Body of pancreas (tissue), 4 donors: Measurements from ENCODE around the gene UBTD1. TPM values are rescaled to one million over a fixed set of nuclear protein-coding genes. Genes with fewer than 3 reads are reported as not detected.
"Not testable (repeated sequence)": the region's sequence is repeated elsewhere in the genome, so short reads cannot be mapped to it uniquely, and the experiment has no call there.

Experiments used
- ATAC-seq: fragments of 150-250 bp; one replicate; pipeline ENCODE4 v1.9.1; 2016
- DNase-seq, 4 donors: peaks; one replicate each; pipeline ENCODE4 v3.0.0-alpha.2; 2019
- H3K27ac ChIP-seq, 4 donors: fragments of 200-600 bp; sonication (generic); 1 replicate in 3 of 4; 2 replicates in 1 of 4; pipeline versions ENCODE4 v1.5.1 to v1.6.1; 2016 to 2019; ENCODE audit warnings: mild to moderate bottlenecking in 1 of 4, mixed read lengths in 1 of 4, moderate library complexity in 1 of 4
- H3K27me3 ChIP-seq, 2 donors: fragments of 200-600 bp; sonication (generic); one replicate each; pipeline ENCODE4 v1.6.0; 2016; ENCODE audit warnings: mild to moderate bottlenecking in 1 of 2
- H3K36me3 ChIP-seq, 2 donors: fragments of 200-600 bp; sonication (generic); replicated peaks in 1 of 2; 2 replicates each; pipeline ENCODE4 v1.5.1; 2016; ENCODE audit warnings: low read depth in 2 of 2; ENCODE audit not compliant: insufficient read depth in 1 of 2
- H3K4me1 ChIP-seq: fragments of 200-600 bp; sonication (generic); one replicate; pipeline ENCODE4 v1.6.0; 2016
- H3K4me3 ChIP-seq, 2 donors: fragments of 200-600 bp; sonication (generic); 1 replicate in 1 of 2; 2 replicates in 1 of 2; pipeline ENCODE4 v1.5.1; 2016 to 2019
- H3K9me3 ChIP-seq, 3 donors: fragments of 200-600 bp; sonication (generic); 1 replicate in 2 of 3; 2 replicates in 1 of 3; pipeline ENCODE4 v1.5.1; 2016
- POLR2A ChIP-seq, 3 donors: fragments of 450-650 bp; IDR thresholded peaks; one replicate each; pipeline ENCODE4 v1.6.1; 2016; ENCODE audit warnings: antibody characterized with exemption in 3 of 3, mild to moderate bottlenecking in 2 of 3
- WGBS, 2 donors: methylation state at CpG; one replicate each; pipeline ENCODE4 v1.1.5; 2017; 5-methylcytosine and 5-hydroxymethylcytosine counted together
- intact Hi-C: fragments of 100-400 bp; cut with DNase I; formaldehyde crosslinking; loops from one replicate; pipeline ENCODE4 v1.15.1; 2023
- total RNA-seq, 2 donors: library from RNA; depleted of rRNA; stranded (reverse); fragments of >200 nt; gene quantifications; one replicate each; pipeline ENCODE4 v1.1.0, GENCODE V29; 2016
- TF ChIP-seq, protein P1 (sequence below), 7 experiments: fragments of 450-650 bp in 4 of 7; fragments of 200-600 bp in 3 of 7; sonication (generic) in 3 of 7; IDR thresholded peaks; one replicate each; pipeline ENCODE4 v1.5.1; 2016 to 2019; ENCODE audit warnings: antibody characterized with exemption in 7 of 7

UBTD1 gene
- total RNA-seq, 2 donors from 2014 or later: 9.1 to 33.9 TPM

DNA sequence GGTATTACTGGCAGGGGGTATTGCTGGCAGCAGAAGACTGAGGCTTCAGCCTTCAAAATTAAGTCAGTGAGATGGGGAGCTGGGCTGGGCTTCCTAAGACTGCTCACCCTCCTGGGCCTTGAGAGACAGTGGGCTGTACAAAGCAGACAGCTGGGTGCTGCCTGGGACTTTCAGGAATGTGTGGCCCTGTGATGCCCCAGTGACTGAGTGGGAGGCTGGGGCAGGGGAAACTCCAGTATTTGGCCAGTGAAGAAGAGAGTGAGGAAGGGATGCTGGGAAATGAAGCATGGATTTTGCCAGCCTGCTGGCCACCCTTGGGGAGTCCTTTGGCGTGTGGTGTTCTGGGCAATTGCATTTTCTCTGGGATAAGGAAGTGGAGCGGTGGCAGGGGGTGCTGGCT lies 74.3 kb downstream of the UBTD1 start:
- no peaks in the 10 kb centered on the region for H3K9me3 ChIP-seq
- ATAC-seq (no peak), DNase-seq (no peak)
- 86 to 88% methylated on average over 2 of the region's 2 CpGs for WGBS, 2 donors
- H3K27ac ChIP-seq: peak overlapping the region in 3 of 4 donors; percentile 38 to 70 (median 66)
- no peak overlapping the region for H3K4me3 ChIP-seq
- intact Hi-C loops: loop anchor here (10.0 kb wide), 1 partner anchor 152 kb away; no protein-coding TSS in a partner anchor
- H3K36me3 ChIP-seq: peaks cover 0 to 2% of the 10 kb centered on the region in 2 donors
- no peaks in the 10 kb centered on the region for H3K27me3 ChIP-seq
- peaks cover 46% of the 10 kb centered on the region for H3K4me1 ChIP-seq
- TF ChIP-seq POLR2A (IDR thresholded peaks at IDR 0.05): no peak
- TF ChIP-seq, protein P1, sequence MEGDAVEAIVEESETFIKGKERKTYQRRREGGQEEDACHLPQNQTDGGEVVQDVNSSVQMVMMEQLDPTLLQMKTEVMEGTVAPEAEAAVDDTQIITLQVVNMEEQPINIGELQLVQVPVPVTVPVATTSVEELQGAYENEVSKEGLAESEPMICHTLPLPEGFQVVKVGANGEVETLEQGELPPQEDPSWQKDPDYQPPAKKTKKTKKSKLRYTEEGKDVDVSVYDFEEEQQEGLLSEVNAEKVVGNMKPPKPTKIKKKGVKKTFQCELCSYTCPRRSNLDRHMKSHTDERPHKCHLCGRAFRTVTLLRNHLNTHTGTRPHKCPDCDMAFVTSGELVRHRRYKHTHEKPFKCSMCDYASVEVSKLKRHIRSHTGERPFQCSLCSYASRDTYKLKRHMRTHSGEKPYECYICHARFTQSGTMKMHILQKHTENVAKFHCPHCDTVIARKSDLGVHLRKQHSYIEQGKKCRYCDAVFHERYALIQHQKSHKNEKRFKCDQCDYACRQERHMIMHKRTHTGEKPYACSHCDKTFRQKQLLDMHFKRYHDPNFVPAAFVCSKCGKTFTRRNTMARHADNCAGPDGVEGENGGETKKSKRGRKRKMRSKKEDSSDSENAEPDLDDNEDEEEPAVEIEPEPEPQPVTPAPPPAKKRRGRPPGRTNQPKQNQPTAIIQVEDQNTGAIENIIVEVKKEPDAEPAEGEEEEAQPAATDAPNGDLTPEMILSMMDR (IDR thresholded peaks at IDR 0.05): no peak

DNA sequence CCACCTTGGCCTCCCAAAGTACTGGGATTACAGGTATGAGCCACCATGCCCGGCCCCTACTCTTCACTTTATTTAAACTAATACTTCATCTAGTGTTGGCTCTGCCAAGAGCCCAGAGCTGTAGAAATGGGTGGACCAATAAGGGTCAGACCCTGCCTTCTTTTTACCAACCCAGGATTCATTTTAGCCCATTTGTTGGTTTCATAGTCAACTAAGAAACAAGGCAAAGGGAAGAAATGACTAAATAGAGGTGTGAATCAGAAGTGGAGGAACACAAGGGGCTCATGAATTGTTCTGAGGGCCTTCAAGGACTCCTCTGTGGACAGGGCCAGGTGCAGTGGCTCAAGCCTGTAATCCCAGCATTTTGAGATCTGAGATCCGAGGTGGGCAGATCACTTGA lies 74.9 kb downstream of the UBTD1 start:
- H3K4me3 ChIP-seq: no peak overlapping the region
- no peaks in the 10 kb centered on the region for H3K27me3 ChIP-seq
- intact Hi-C loops: loop anchor here (10.0 kb wide), 1 partner anchor 151 kb away; no protein-coding TSS in a partner anchor
- ATAC-seq: no peak
- TF ChIP-seq, protein P1 (IDR thresholded peaks at IDR 0.05): no peak
- no peak for TF ChIP-seq POLR2A (IDR thresholded peaks at IDR 0.05)
- peaks cover 0 to 2% of the 10 kb centered on the region in 2 donors for H3K36me3 ChIP-seq
- H3K27ac ChIP-seq: peak overlapping the region in 3 of 4 donors; percentile 75 to 84 (median 81)
- 36 to 38% methylated on average over 2 of the region's 2 CpGs for WGBS, 2 donors
- H3K9me3 ChIP-seq: no peaks in the 10 kb centered on the region
- H3K4me1 ChIP-seq: peaks cover 46% of the 10 kb centered on the region
- no peak for DNase-seq

DNA sequence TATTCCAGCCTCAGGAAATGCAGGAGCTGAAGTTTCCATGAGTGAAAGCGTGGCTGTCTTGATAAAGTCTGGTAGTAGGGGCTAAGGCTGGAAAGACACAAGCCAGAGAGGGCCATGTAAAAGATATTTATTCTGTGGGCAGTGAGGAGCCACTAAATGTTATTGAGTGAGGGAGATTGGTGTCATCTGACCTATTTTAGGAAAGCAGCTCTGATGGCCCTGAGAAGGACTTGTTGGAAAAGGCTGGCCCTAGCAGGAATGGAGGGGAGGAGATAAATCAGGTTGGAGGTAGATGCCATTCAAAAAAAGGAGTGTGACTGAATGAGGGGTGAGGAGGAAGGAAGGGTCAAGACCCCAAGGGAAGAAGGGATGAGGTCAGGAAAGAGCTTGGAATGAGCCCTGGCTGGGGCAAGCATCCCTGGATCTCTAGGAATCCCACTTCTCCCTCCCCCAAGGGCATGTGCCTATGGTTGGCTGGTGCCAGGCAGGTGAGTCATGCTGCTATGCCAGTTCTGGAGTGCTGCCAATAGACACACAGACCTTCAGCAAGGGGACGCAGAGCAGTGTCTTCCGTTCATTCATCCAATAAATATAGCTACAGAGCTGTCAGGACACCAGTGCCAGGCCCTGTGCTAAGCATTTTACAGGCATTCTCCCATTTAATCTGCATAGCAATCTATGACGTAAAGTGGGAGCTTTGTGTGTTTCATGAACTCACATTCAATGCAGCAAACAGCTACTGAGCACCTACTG lies 75.8 kb downstream of the UBTD1 start:
- intact Hi-C loops: loop anchor here (10.0 kb wide), 1 partner anchor 150 kb away; no protein-coding TSS in a partner anchor
- no peak for TF ChIP-seq POLR2A (IDR thresholded peaks at IDR 0.05)
- TF ChIP-seq, protein P1 (IDR thresholded peaks at IDR 0.05): peak in 1 of 7 experiments; percentile 4
- Histone ChIP-seq H3K27me3 (no peaks in the 10 kb centered on the region), H3K4me3 (no peak overlapping the region), H3K36me3 (no peaks in the 10 kb centered on the region), H3K27ac (peak overlapping the region; percentile 11 to 84 (median 78)), H3K4me1 (peaks cover 46% of the 10 kb centered on the region), H3K9me3 (no peaks in the 10 kb centered on the region)
- DNase-seq: peak; percentile 79 to 95 (median 90)
- peak; percentile 83 for ATAC-seq
- 33 to 42% methylated on average over 4 of the region's 4 CpGs for WGBS, 2 donors

DNA sequence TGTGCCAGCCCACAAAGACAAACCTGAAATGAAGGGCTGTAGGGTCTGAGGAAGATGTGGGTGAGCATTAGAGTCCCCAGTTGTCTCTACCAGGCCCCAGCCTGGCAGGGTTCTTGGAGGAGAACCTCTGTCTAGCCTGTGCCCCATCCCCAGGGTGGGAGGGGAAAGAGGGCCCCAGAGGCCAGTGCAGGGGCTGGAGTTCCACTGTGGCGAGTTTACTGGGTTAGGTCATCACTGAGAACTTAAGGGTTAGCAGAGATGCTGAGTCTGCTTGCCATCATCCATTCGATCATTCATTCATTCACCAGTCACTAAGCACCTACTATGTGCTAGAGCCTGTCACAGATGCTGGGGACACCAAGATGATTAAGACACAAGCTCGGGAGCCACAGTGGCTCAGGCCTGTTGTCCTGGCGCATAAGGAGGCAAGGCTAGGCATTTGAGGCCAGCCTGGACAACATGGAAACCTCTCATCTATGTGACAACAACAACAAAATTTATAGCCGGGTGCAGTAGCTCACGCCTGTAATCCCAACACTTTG lies 76.5 kb downstream of the UBTD1 start:
- no peaks in the 10 kb centered on the region for H3K9me3 ChIP-seq
- no peaks in the 10 kb centered on the region for H3K36me3 ChIP-seq
- WGBS, 2 donors: 81% methylated on average over 4 to 6 of the region's 6 CpGs
- no peaks in the 10 kb centered on the region for H3K27me3 ChIP-seq
- ATAC-seq (no peak), DNase-seq (peak in 1 of 4 donors; percentile 7)
- H3K27ac ChIP-seq: peak overlapping the region; percentile 11 to 84 (median 78)
- peaks cover 45% of the 10 kb centered on the region for H3K4me1 ChIP-seq
- no peak overlapping the region for H3K4me3 ChIP-seq
- TF ChIP-seq, protein P1 (IDR thresholded peaks at IDR 0.05): no peak
- TF ChIP-seq POLR2A (IDR thresholded peaks at IDR 0.05): no peak
- intact Hi-C loops: loop anchor here (10.0 kb wide), 1 partner anchor 150 kb away; no protein-coding TSS in a partner anchor

DNA sequence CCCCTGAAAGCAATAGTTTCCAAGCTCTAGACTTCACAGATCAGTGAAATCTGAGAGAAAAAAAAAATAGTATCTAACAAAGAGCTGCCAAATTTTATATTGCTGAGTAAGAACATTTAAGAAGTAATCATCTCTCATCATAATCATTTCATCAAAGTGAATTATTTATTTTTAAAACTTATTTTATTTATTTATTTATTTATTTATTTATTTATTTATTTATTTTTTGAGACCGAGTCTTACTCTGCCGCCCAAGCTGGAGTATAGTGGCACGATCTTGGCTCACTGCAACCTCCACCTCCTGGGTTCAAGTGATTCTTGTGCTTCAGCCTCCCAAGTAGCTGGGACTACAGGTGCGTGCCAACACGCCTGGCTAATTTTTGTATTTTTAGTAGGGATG lies 77.8 kb downstream of the UBTD1 start:
- not testable (repeated sequence) for H3K9me3 ChIP-seq, DNase-seq, H3K36me3 ChIP-seq, H3K27me3 ChIP-seq, ATAC-seq, H3K4me3 ChIP-seq
- Histone ChIP-seq H3K27ac (peak overlapping the region in 2 of 4 donors; percentile 20 to 75), H3K4me1 (peaks cover 34% of the 10 kb centered on the region)
- intact Hi-C loops: loop anchor here (10.0 kb wide), 1 partner anchor 148 kb away; no protein-coding TSS in a partner anchor
- 37 to 38% methylated on average over 5 of the region's 5 CpGs for WGBS, 2 donors
